Lung (tissue), 12 donors: ENCODE data around the gene CNR2. TPM values are rescaled to one million over a fixed set of nuclear protein-coding genes. Genes with fewer than 3 reads are reported as not detected.
"Not testable (repeated sequence)": the region's sequence is repeated elsewhere in the genome, so short reads cannot be mapped to it uniquely, and the experiment has no call there.

ENCODE experiments used
- ATAC-seq: fragments of 200-7000 bp; cut with Tn5 transposase; one replicate; pipeline ENCODE4 v1.9.1; 2020; ENCODE audit warnings: moderate number of reproducible peaks; ENCODE audit not compliant: insufficient read depth, low FRiP score
- DNase-seq, 3 donors: peaks; one replicate each; pipeline ENCODE4 v3.0.0-alpha.2; 2013 to 2017
- H3K27ac ChIP-seq, 2 donors: one replicate each; pipeline ENCODE4 v1.5.1; 2013; ENCODE audit warnings: mild to moderate bottlenecking in 2 of 2, moderate library complexity in 2 of 2, control low read depth in 1 of 2, inconsistent platforms in 1 of 2, low read depth in 1 of 2, low read length in 1 of 2
- H3K27me3 ChIP-seq, 3 donors: one replicate each; pipeline ENCODE4 v1.5.1; 2013; ENCODE audit warnings: low read length in 2 of 3; ENCODE audit not compliant: control insufficient read depth in 3 of 3, insufficient read depth in 3 of 3
- H3K36me3 ChIP-seq, 4 donors: one replicate each; pipeline ENCODE4 v1.5.1; 2013; ENCODE audit warnings: low read length in 4 of 4, mild to moderate bottlenecking in 1 of 4, moderate library complexity in 1 of 4; ENCODE audit not compliant: control insufficient read depth in 4 of 4, insufficient read depth in 4 of 4
- H3K4me1 ChIP-seq, 5 donors: one replicate each; pipeline ENCODE4 v1.5.1; 2013; ENCODE audit warnings: low read length in 5 of 5, mild to moderate bottlenecking in 2 of 5, moderate library complexity in 1 of 5; ENCODE audit not compliant: control insufficient read depth in 5 of 5, insufficient read depth in 5 of 5
- H3K4me3 ChIP-seq: one replicate; pipeline ENCODE4 v1.5.1; 2013; ENCODE audit warnings: mild to moderate bottlenecking, control low read depth, moderate library complexity
- H3K9ac ChIP-seq, 2 donors: one replicate each; pipeline ENCODE4 v1.5.1; 2013; ENCODE audit warnings: low read length in 2 of 2, control low read depth in 1 of 2; ENCODE audit not compliant: insufficient read depth in 1 of 2
- H3K9me3 ChIP-seq, 4 donors: one replicate each; pipeline ENCODE4 v1.5.1; 2013; ENCODE audit warnings: low read length in 3 of 4, mild to moderate bottlenecking in 1 of 4, moderate library complexity in 1 of 4; ENCODE audit not compliant: control insufficient read depth in 4 of 4, insufficient read depth in 3 of 4
- CTCF ChIP-seq: IDR thresholded peaks from 2 replicates; pipeline ENCODE4 v1.5.1; 2012; ENCODE audit warnings: mild to moderate bottlenecking; ENCODE audit errors: control extremely low read depth, extremely low read depth
- WGBS, 2 donors: extraction: QIAGEN DNeasy Blood & Tissue Kit; methylation state at CpG; one replicate each; pipeline ENCODE4 v1.1.7; 2013; 5-methylcytosine and 5-hydroxymethylcytosine counted together
- polyA plus RNA-seq, 2 donors: library from polyadenylated mRNA; stranded (reverse); fragments of 200-250 nt; gene quantifications; one replicate each; pipeline ENCODE4 v1.2.1, GENCODE V29; 2013
- total RNA-seq, 2 donors: library from RNA; depleted of rRNA in 1 of 2; stranded (reverse); fragments of >200 nt in 1 of 2; gene quantifications; one replicate each; pipeline ENCODE4 v1.2.1, GENCODE V29; 2014 to 2021
- donor health status: control.
- donor health status: control.
- donor health status: Bipolar disorder and iron deficiency.
- donor health status: healthy.
- donor health status: DM: yes; HTN: yes; CAD: no.

The CNR2 gene
- total and polyA plus RNA-seq, 4 donors = 0.04 to 0.46 (median 0.10) TPM

GRCh38 chr1:23836037-23836436 lies 77.1 kb downstream of the CNR2 start:
- no peak for DNase-seq
- WGBS, 2 donors = 51 to 62% methylated on average over 3 of the region's 3 CpGs
- Histone ChIP-seq H3K9me3 (no peaks in the 10 kb centered on the region), H3K4me1 (peaks cover 0 to 3% (median 0%) of the 10 kb centered on the region in 5 donors), H3K27ac (no peak overlapping the region), H3K4me3 (no peak overlapping the region), H3K9ac (no peak overlapping the region), H3K36me3 (no peaks in the 10 kb centered on the region), H3K27me3 (peaks cover 0 to 6% (median 0%) of the 10 kb centered on the region in 3 donors)
- no peak for TF ChIP-seq CTCF
- no peak for ATAC-seq

- H3K4me3 ChIP-seq, H3K9ac ChIP-seq, H3K27me3 ChIP-seq, H3K4me1 ChIP-seq, H3K9me3 ChIP-seq, H3K36me3 ChIP-seq, DNase-seq, H3K27ac ChIP-seq, ATAC-seq: not testable (repeated sequence)
- WGBS, 2 donors = 87 to 91% methylated on average over 6 of the region's 6 CpGs
These were observed 79.0 kb downstream of the CNR2 start for GRCh38 chr1:23834156-23834555.

GRCh38 chr1:23827717-23828116 lies 85.4 kb downstream of the CNR2 start:
- Histone ChIP-seq H3K36me3 (no peaks in the 10 kb centered on the region), H3K9ac (no peak overlapping the region), H3K9me3 (no peaks in the 10 kb centered on the region), H3K27ac (no peak overlapping the region), H3K4me3 (no peak overlapping the region), H3K4me1 (peaks cover 0 to 9% (median 0%) of the 10 kb centered on the region in 5 donors), H3K27me3 (peaks cover 0 to 3% (median 0%) of the 10 kb centered on the region in 3 donors)
- no peak for TF ChIP-seq CTCF
- WGBS, 2 donors = 81 to 86% methylated on average over 1 of the region's 1 CpG
- ATAC-seq (no peak), DNase-seq (no peak)

GRCh38 chr1:23826590-23826989 lies 86.6 kb downstream of the CNR2 start:
- not testable (repeated sequence) for H3K4me1 ChIP-seq, H3K27ac ChIP-seq, H3K36me3 ChIP-seq, H3K9me3 ChIP-seq, H3K4me3 ChIP-seq, H3K27me3 ChIP-seq, DNase-seq, ATAC-seq, H3K9ac ChIP-seq
- 96 to 98% methylated on average over 13 of the region's 13 CpGs for WGBS, 2 donors
